T-cell (primary cell): Measurements from ENCODE around the gene RAP2B. TPM values are rescaled to one million over a fixed set of nuclear protein-coding genes. Genes with fewer than 3 reads are reported as not detected.

Source experiments
- ATAC-seq, 4 experiments: fragments of 200-7000 bp in 3 of 4; fragments of 150-1000 bp in 1 of 4; cut with Tn5 transposase; replicated peaks in 1 of 4; 1 replicate in 3 of 4; 2 replicates in 1 of 4; pipeline ENCODE4 v1.10.0; 2021; ENCODE audit warnings: moderate library complexity in 3 of 4, mild to moderate bottlenecking in 2 of 4, moderate number of reproducible peaks in 1 of 4
- CTCF ChIA-PET, 2 donors: fragments of 300-600 bp; sonication (Branson Sonifier 250); formaldehyde crosslinking; loops; one replicate each; lab custom pipeline; 2022; ENCODE audit warnings: antibody characterized with exemption in 2 of 2; lab: Charles Lee
- POLR2A ChIA-PET, 2 donors: fragments of 300-600 bp; sonication (Branson Sonifier 250); formaldehyde crosslinking; loops; one replicate each; lab custom pipeline; 2022; ENCODE audit warnings: antibody characterized with exemption in 2 of 2; lab: Charles Lee
- DNase-seq, 35 experiments: peaks; one replicate each; pipeline versions ENCODE4 v3.0.0 to v3.0.0-alpha.2; 2013 to 2023
- H3K27ac ChIP-seq: one replicate; pipeline ENCODE4 v1.5.1; 2013; ENCODE audit warnings: low read length
- H3K27me3 ChIP-seq, 2 experiments: replicated peaks in 1 of 2; 1 replicate in 1 of 2; 2 replicates in 1 of 2; pipeline versions ENCODE4 v1.6.1 to v1.7.0; 2013; ENCODE audit warnings: low read length in 1 of 2, mixed read lengths in 1 of 2; ENCODE audit not compliant: control insufficient read depth in 2 of 2, insufficient read depth in 2 of 2; ENCODE audit errors: extremely low read depth in 1 of 2
- H3K36me3 ChIP-seq, 2 donors: 1 replicate in 1 of 2; 2 replicates in 1 of 2; pipeline versions ENCODE4 v1.6.1 to v1.7.0; 2013; ENCODE audit warnings: low read length in 1 of 2; ENCODE audit not compliant: control insufficient read depth in 2 of 2, insufficient read depth in 1 of 2; ENCODE audit errors: extremely low read depth in 1 of 2
- H3K4me1 ChIP-seq, 2 experiments: 1 replicate in 1 of 2; 2 replicates in 1 of 2; pipeline versions ENCODE4 v1.6.1 to v1.7.0; 2013; ENCODE audit warnings: low read length in 2 of 2, mixed read lengths in 1 of 2; ENCODE audit not compliant: insufficient read depth in 2 of 2, control insufficient read depth in 1 of 2; ENCODE audit errors: extremely low read depth in 1 of 2
- H3K4me3 ChIP-seq, 2 donors: 1 replicate in 1 of 2; 2 replicates in 1 of 2; pipeline versions ENCODE4 v1.5.1 to v1.7.0; 2013; ENCODE audit warnings: mild to moderate bottlenecking in 2 of 2, low read length in 1 of 2, moderate library complexity in 1 of 2; ENCODE audit not compliant: control insufficient read depth in 1 of 2; ENCODE audit errors: extremely low read depth in 1 of 2
- H3K9me3 ChIP-seq: 2 replicates; pipeline ENCODE4 v1.7.0; 2013
- H3K27ac Mint-ChIP-seq, 2 donors: one replicate each; pipeline ENCODE4 v1.8.0; 2020 to 2021; ENCODE audit warnings: mild to moderate bottlenecking in 2 of 2, mixed read lengths in 2 of 2
- H3K27me3 Mint-ChIP-seq, 2 donors: one replicate each; pipeline ENCODE4 v1.8.0; 2021 to 2022; ENCODE audit warnings: mixed read lengths in 2 of 2
- H3K36me3 Mint-ChIP-seq: one replicate; pipeline ENCODE4 v1.8.0; 2021; ENCODE audit warnings: mixed read lengths
- H3K4me1 Mint-ChIP-seq, 3 donors: one replicate each; pipeline ENCODE4 v1.8.0; 2020 to 2022; ENCODE audit warnings: mixed read lengths in 3 of 3, mild to moderate bottlenecking in 1 of 3
- H3K4me3 Mint-ChIP-seq, 3 donors: one replicate each; pipeline ENCODE4 v1.8.0; 2020 to 2022; ENCODE audit warnings: mild to moderate bottlenecking in 3 of 3, mixed read lengths in 3 of 3, moderate library complexity in 3 of 3
- H3K9me3 Mint-ChIP-seq, 3 donors: one replicate each; pipeline ENCODE4 v1.8.0; 2020 to 2022; ENCODE audit warnings: mixed read lengths in 3 of 3
- WGBS: methylation state at CpG from one replicate; pipeline ENCODE4 v1.1.5; 2013; ENCODE audit warnings: missing lambda C conversion rate; ENCODE audit not compliant: insufficient coverage; 5-methylcytosine and 5-hydroxymethylcytosine counted together
- total RNA-seq, 35 experiments: library from RNA in 6 of 35; stranded (reverse) in 6 of 35; fragments of 120-200 nt in 1 of 35; gene quantifications; one replicate each; pipeline versions ENCODE4 v1.2.1 to v1.2.4 and lab custom pipeline; 2013 to 2026

The RAP2B gene
- total RNA-seq, 5 donors from 2014 or later (not counting 1 experiment from before 2014, with no cell fraction given) = 16.3 to 35.8 (median 28.1) TPM

- no peaks in the 10 kb centered on the region for H3K9me3 ChIP-seq
- POLR2A ChIA-PET = interaction anchor here (0.5 to 1.1 kb wide), 5 partner anchors 30 to 1883 kb away, joined by 3 to 10 read pairs (median 4); no protein-coding TSS in a partner anchor
- H3K9me3 Mint-ChIP-seq = no peaks in the 10 kb centered on the region
- DNase-seq (peak in 1 of 35 experiments; percentile 46), ATAC-seq (no peak)
- H3K27ac ChIP-seq = no peak overlapping the region
- peaks cover 51 to 58% (median 58%) of the 10 kb centered on the region in 3 donors for H3K4me1 Mint-ChIP-seq
- H3K36me3 ChIP-seq = peaks cover 0 to 3% of the 10 kb centered on the region in 2 donors
- CTCF ChIA-PET = interaction anchor here (0.6 to 3.7 kb wide), 9 partner anchors 46 to 127 kb away, joined by 3 to 33 read pairs (median 5); no protein-coding TSS in a partner anchor
- peak overlapping the region; percentile 70 to 91 for H3K4me3 ChIP-seq
- H3K4me1 ChIP-seq = peaks cover 13 to 38% of the 10 kb centered on the region in 2 experiments
- H3K36me3 Mint-ChIP-seq = peaks cover 6% of the 10 kb centered on the region
- H3K27me3 ChIP-seq = no peaks in the 10 kb centered on the region
- peak overlapping the region; percentile 92 for H3K27ac Mint-ChIP-seq
- H3K4me3 Mint-ChIP-seq = peak overlapping the region; percentile 96 to 99 (median 98)
- H3K27me3 Mint-ChIP-seq = no peaks in the 10 kb centered on the region
- WGBS = 0% methylated on average over 4 of the region's 9 CpGs
Observed at GRCh38 chr3:153163393-153163724, 1.3 kb downstream of the RAP2B start.

- peak overlapping the region; percentile 96 to 99 (median 98) for H3K4me3 Mint-ChIP-seq
- Histone ChIP-seq H3K27me3 (no peaks in the 10 kb centered on the region), H3K4me3 (peak overlapping the region; percentile 70 to 91), H3K27ac (no peak overlapping the region), H3K36me3 (peaks cover 0 to 3% of the 10 kb centered on the region in 2 donors), H3K9me3 (no peaks in the 10 kb centered on the region), H3K4me1 (peaks cover 13 to 38% of the 10 kb centered on the region in 2 experiments)
- H3K36me3 Mint-ChIP-seq = peaks cover 6% of the 10 kb centered on the region
- H3K27ac Mint-ChIP-seq = peak overlapping the region; percentile 92
- no CpG with 5 or more reads among the region's 5 CpGs for WGBS
- no peaks in the 10 kb centered on the region for H3K27me3 Mint-ChIP-seq
- CTCF ChIA-PET = interaction anchor here (0.6 to 3.7 kb wide), 15 partner anchors 44 to 431 kb away, joined by 3 to 33 read pairs (median 5); no protein-coding TSS in a partner anchor
- POLR2A ChIA-PET = interaction anchor here (0.6 to 1.1 kb wide), 6 partner anchors 37 to 1147 kb away, joined by 3 to 4 read pairs (median 3); no protein-coding TSS in a partner anchor
- no peaks in the 10 kb centered on the region for H3K9me3 Mint-ChIP-seq
- no peak for ATAC-seq
- DNase-seq = peak in 1 of 35 experiments; percentile 26
- H3K4me1 Mint-ChIP-seq = peaks cover 54 to 62% (median 58%) of the 10 kb centered on the region in 3 donors
Observed at GRCh38 chr3:153163756-153164550, 1.9 kb downstream of the RAP2B start.

GRCh38 chr3:153165261-153165681 is 3.2 kb downstream of the RAP2B start:
- no peak for ATAC-seq
- H3K4me1 ChIP-seq = peaks cover 13 to 38% of the 10 kb centered on the region in 2 experiments
- H3K27me3 ChIP-seq = no peaks in the 10 kb centered on the region
- H3K4me3 ChIP-seq = peak overlapping the region in 1 of 2 donors; percentile 70
- ChIA-PET CTCF (interaction anchor here (0.6 to 3.7 kb wide), 17 partner anchors 11 to 604 kb away, joined by 3 to 33 read pairs (median 3); no protein-coding TSS in a partner anchor), POLR2A (interaction anchor here (0.6 to 0.7 kb wide), 3 partner anchors 31 to 772 kb away, joined by 3 to 5 read pairs (median 3); no protein-coding TSS in a partner anchor)
- H3K4me3 Mint-ChIP-seq = peak overlapping the region; percentile 96 to 99 (median 98)
- DNase-seq = peak in 1 of 35 experiments; percentile 65
- no peak overlapping the region for H3K27ac ChIP-seq
- H3K9me3 Mint-ChIP-seq = no peaks in the 10 kb centered on the region
- no peaks in the 10 kb centered on the region for H3K27me3 Mint-ChIP-seq
- peaks cover 56 to 61% (median 60%) of the 10 kb centered on the region in 3 donors for H3K4me1 Mint-ChIP-seq
- H3K27ac Mint-ChIP-seq = peak overlapping the region; percentile 92
- H3K9me3 ChIP-seq = no peaks in the 10 kb centered on the region
- peaks cover 0 to 3% of the 10 kb centered on the region in 2 donors for H3K36me3 ChIP-seq
- peaks cover 11% of the 10 kb centered on the region for H3K36me3 Mint-ChIP-seq

GRCh38 chr3:153166206-153166605 is 4.2 kb downstream of the RAP2B start:
- ChIA-PET POLR2A (no interaction called here), CTCF (interaction anchor here (0.6 to 3.7 kb wide), 7 partner anchors 42 to 499 kb away, joined by 3 to 33 read pairs (median 3); no protein-coding TSS in a partner anchor)
- H3K4me3 ChIP-seq = peak overlapping the region in 1 of 2 donors; percentile 70
- Mint-ChIP-seq H3K9me3 (no peaks in the 10 kb centered on the region), H3K27ac (peak overlapping the region; percentile 58 to 92), H3K4me3 (peak overlapping the region; percentile 96 to 99 (median 98)), H3K27me3 (no peaks in the 10 kb centered on the region), H3K36me3 (peaks cover 13% of the 10 kb centered on the region), H3K4me1 (peaks cover 60 to 63% (median 61%) of the 10 kb centered on the region in 3 donors)
- H3K27ac ChIP-seq = peak overlapping the region; percentile 45
- WGBS = 56% methylated on average over 1 of the region's 3 CpGs
- H3K27me3 ChIP-seq = no peaks in the 10 kb centered on the region
- peaks cover 0 to 3% of the 10 kb centered on the region in 2 donors for H3K36me3 ChIP-seq
- ATAC-seq (no peak), DNase-seq (peak in 17 of 35 experiments; percentile 3 to 62 (median 23))
- no peaks in the 10 kb centered on the region for H3K9me3 ChIP-seq
- peaks cover 13 to 38% of the 10 kb centered on the region in 2 experiments for H3K4me1 ChIP-seq

- WGBS = no CpG with 5 or more reads among the region's 2 CpGs
- ATAC-seq (no peak), DNase-seq (no peak)
- POLR2A ChIA-PET = interaction anchor here in 1 of 2 donors (0.7 kb wide), 1 partner anchor 119 kb away, joined by 4 read pairs; no protein-coding TSS in a partner anchor
- Mint-ChIP-seq H3K4me3 (peak overlapping the region; percentile 96 to 99 (median 98)), H3K27ac (peak overlapping the region; percentile 71 to 92), H3K36me3 (peaks cover 13% of the 10 kb centered on the region), H3K27me3 (no peaks in the 10 kb centered on the region), H3K4me1 (peaks cover 61 to 65% (median 62%) of the 10 kb centered on the region in 3 donors), H3K9me3 (no peaks in the 10 kb centered on the region)
- H3K36me3 ChIP-seq = peaks cover 0 to 3% of the 10 kb centered on the region in 2 donors
- no peaks in the 10 kb centered on the region for H3K9me3 ChIP-seq
- H3K4me1 ChIP-seq = peaks cover 8 to 38% of the 10 kb centered on the region in 2 experiments
- H3K4me3 ChIP-seq = peak overlapping the region in 1 of 2 donors; percentile 70
- H3K27ac ChIP-seq = peak overlapping the region; percentile 45
- CTCF ChIA-PET = interaction anchor here (0.7 to 3.7 kb wide), 5 partner anchors 42 to 498 kb away, joined by 3 to 33 read pairs (median 4); no protein-coding TSS in a partner anchor
- H3K27me3 ChIP-seq = no peaks in the 10 kb centered on the region
Observed at GRCh38 chr3:153166796-153167195, 4.8 kb downstream of the RAP2B start.
